ENCODE results near the gene PPIF. TPM values are rescaled to one million over a fixed set of nuclear protein-coding genes. Genes with fewer than 3 reads are reported as not detected.

Gene PPIF
- total RNA-seq, 1 experiment from 2014 or later: 160 TPM

GRCh38 chr10:79304479-79305087 is 42.7 kb upstream of the PPIF start:
- intact Hi-C loops (cut with micrococcal nuclease; ENCODE audit: unreplicated experiment): no loop called here
- TF ChIP-seq EZH2 (IDR thresholded peaks at IDR 0.05; ENCODE audit: borderline replicate concordance, low read depth, low read length, poor library complexity, severe bottlenecking): no peak
- no peak for TF ChIP-seq CTCF (conservative IDR thresholded peaks at IDR 0.05; ENCODE audit: low read depth, low read length)
- Histone ChIP-seq H3K9me3 (ENCODE audit: low read depth, low read length, poor library complexity, severe bottlenecking) (no peaks in the 10 kb centered on the region), H3K36me3 (ENCODE audit: insufficient read depth, low read length, poor library complexity, severe bottlenecking) (peaks cover 18% of the 10 kb centered on the region), H3K27me3 (replicated peaks; ENCODE audit: insufficient read depth, low read depth, low read length, poor library complexity) (no peaks in the 10 kb centered on the region), H3K4me1 (ENCODE audit: insufficient read depth, low read length, poor library complexity, severe bottlenecking) (no peaks in the 10 kb centered on the region), H3K4me3 (ENCODE audit: low read depth, low read length, poor library complexity, severe bottlenecking) (no peak overlapping the region), H3K27ac (ENCODE audit: low read depth, low read length, poor library complexity, severe bottlenecking) (no peak overlapping the region)
- no peak for DNase-seq (ENCODE audit: low spot score)
- CTCF ChIA-PET: no interaction called here
- POLR2A ChIA-PET (ENCODE audit: low non-redundant PET): no interaction called here
- no TSS peak for BruUV-seq (replicated peaks)

- ChIA-PET POLR2A (ENCODE audit: low non-redundant PET) (no interaction called here), CTCF (no interaction called here)
- Histone ChIP-seq H3K4me1 (ENCODE audit: insufficient read depth, low read length, poor library complexity, severe bottlenecking) (no peaks in the 10 kb centered on the region), H3K9me3 (ENCODE audit: low read depth, low read length, poor library complexity, severe bottlenecking) (no peaks in the 10 kb centered on the region), H3K36me3 (ENCODE audit: insufficient read depth, low read length, poor library complexity, severe bottlenecking) (peaks cover 15% of the 10 kb centered on the region), H3K27me3 (replicated peaks; ENCODE audit: insufficient read depth, low read depth, low read length, poor library complexity) (no peaks in the 10 kb centered on the region), H3K27ac (ENCODE audit: low read depth, low read length, poor library complexity, severe bottlenecking) (no peak overlapping the region), H3K4me3 (ENCODE audit: low read depth, low read length, poor library complexity, severe bottlenecking) (no peak overlapping the region)
- intact Hi-C loops (cut with micrococcal nuclease; ENCODE audit: unreplicated experiment): no loop called here
- BruUV-seq (replicated peaks): no TSS peak
- DNase-seq (ENCODE audit: low spot score): no peak
- no peak for TF ChIP-seq CTCF (conservative IDR thresholded peaks at IDR 0.05; ENCODE audit: low read depth, low read length)
- no peak for TF ChIP-seq EZH2 (IDR thresholded peaks at IDR 0.05; ENCODE audit: borderline replicate concordance, low read depth, low read length, poor library complexity, severe bottlenecking)
These were observed 41.8 kb upstream of the PPIF start for GRCh38 chr10:79305515-79305914.

- no peak overlapping the region for H3K27ac ChIP-seq (ENCODE audit: low read depth, low read length, poor library complexity, severe bottlenecking)
- peaks cover 14% of the 10 kb centered on the region for H3K36me3 ChIP-seq (ENCODE audit: insufficient read depth, low read length, poor library complexity, severe bottlenecking)
- TF ChIP-seq CTCF (conservative IDR thresholded peaks at IDR 0.05; ENCODE audit: low read depth, low read length): no peak
- TF ChIP-seq EZH2 (IDR thresholded peaks at IDR 0.05; ENCODE audit: borderline replicate concordance, low read depth, low read length, poor library complexity, severe bottlenecking): no peak
- BruUV-seq (replicated peaks): no TSS peak
- CTCF ChIA-PET: no interaction called here
- DNase-seq (ENCODE audit: low spot score): no peak
- no peak overlapping the region for H3K4me3 ChIP-seq (ENCODE audit: low read depth, low read length, poor library complexity, severe bottlenecking)
- POLR2A ChIA-PET (ENCODE audit: low non-redundant PET): no interaction called here
- no peaks in the 10 kb centered on the region for H3K9me3 ChIP-seq (ENCODE audit: low read depth, low read length, poor library complexity, severe bottlenecking)
- no peaks in the 10 kb centered on the region for H3K27me3 ChIP-seq (replicated peaks; ENCODE audit: insufficient read depth, low read depth, low read length, poor library complexity)
- intact Hi-C loops (cut with micrococcal nuclease; ENCODE audit: unreplicated experiment): no loop called here
- no peaks in the 10 kb centered on the region for H3K4me1 ChIP-seq (ENCODE audit: insufficient read depth, low read length, poor library complexity, severe bottlenecking)
These were observed 41.3 kb upstream of the PPIF start for GRCh38 chr10:79305988-79306387.

Data from A673 (cell line).